ENCODE results near the gene WDR5.

DNA sequence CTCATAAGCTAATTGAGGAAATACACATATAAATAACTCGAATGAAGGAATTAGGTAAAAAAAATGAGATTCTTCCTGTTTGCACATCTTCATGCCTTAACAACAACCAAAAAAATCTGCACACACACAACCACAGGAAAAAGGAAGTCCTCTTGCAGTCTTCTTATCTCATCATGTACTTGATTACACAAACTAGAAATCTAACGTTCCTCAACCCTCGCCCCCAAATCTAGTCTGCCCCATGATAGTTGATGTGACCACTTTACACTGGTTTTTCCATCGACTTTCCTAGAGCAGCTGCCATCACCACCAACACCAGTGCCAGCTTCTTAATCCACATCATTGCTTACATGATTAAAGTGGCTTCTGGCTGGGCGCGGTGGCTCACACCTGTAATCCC, 59.7 kb downstream of the WDR5 start:
- no peak for TF ChIP-seq POLR2A (IDR thresholded peaks at IDR 0.05)
- TF ChIP-seq CTCF (IDR thresholded peaks at IDR 0.05 in 8 of 11, conservative IDR thresholded peaks at IDR 0.05 in 3 of 11), result no peak
- TF ChIP-seq POLR2AphosphoS5 (IDR thresholded peaks at IDR 0.05), result no peak

All from spleen (tissue), 7 donors.